Measurements from ENCODE around the gene CLGN.

The CLGN gene

GRCh38 chr4:140373328-140374129 lies 53.9 kb downstream of the CLGN start, which contains the start of gene SCOC:
SCOC (plus strand) TSS chr4:140373646; CDS start chr4:140379171, 5,525 bp downstream.
- DNase-seq = peak; percentile 98

GRCh38 chr4:140372751-140373327 lies 54.6 kb downstream of the CLGN start:
- peak; percentile 44 to 57 for DNase-seq

- no peak for DNase-seq
These were observed 58.8 kb downstream of the CLGN start for GRCh38 chr4:140368686-140369085.

- no peak for DNase-seq
These were observed 59.7 kb downstream of the CLGN start for GRCh38 chr4:140367738-140368137.

- no peak for DNase-seq
These were observed 63.9 kb downstream of the CLGN start for GRCh38 chr4:140363558-140363957.

- no peak for DNase-seq
These were observed 64.4 kb downstream of the CLGN start for GRCh38 chr4:140363051-140363450.

- no peak for DNase-seq
These were observed 66.3 kb downstream of the CLGN start for GRCh38 chr4:140361099-140361498.

GRCh38 chr4:140359562-140360427 lies 67.7 kb downstream of the CLGN start:
- DNase-seq = peak; percentile 73 to 77

GRCh38 chr4:140358281-140358680 lies 69.2 kb downstream of the CLGN start:
- no peak for DNase-seq

- no peak for DNase-seq
These were observed 69.6 kb downstream of the CLGN start for GRCh38 chr4:140357868-140358267.

GRCh38 chr4:140355288-140355687 lies 72.2 kb downstream of the CLGN start:
- DNase-seq = no peak

GRCh38 chr4:140353786-140354185 lies 73.7 kb downstream of the CLGN start:
- no peak for DNase-seq

GRCh38 chr4:140351093-140352075 lies 76.1 kb downstream of the CLGN start:
- DNase-seq = no peak

- no peak for DNase-seq
These were observed 77.6 kb downstream of the CLGN start for GRCh38 chr4:140349816-140350215.

- DNase-seq = no peak
These were observed 81.3 kb downstream of the CLGN start for GRCh38 chr4:140346136-140346535.

GRCh38 chr4:140344621-140345020 lies 82.8 kb downstream of the CLGN start:
- no peak for DNase-seq

- DNase-seq = no peak
These were observed 83.3 kb downstream of the CLGN start for GRCh38 chr4:140344101-140344500.

- no peak for DNase-seq
These were observed 84.1 kb downstream of the CLGN start for GRCh38 chr4:140343303-140343702.

GRCh38 chr4:140342620-140343019 lies 84.8 kb downstream of the CLGN start:
- no peak for DNase-seq

All from CD4-positive, alpha-beta T cell treated with Interleukin-4 for 1 hour (primary cell).